T-helper 1 cell treated with Interleukin-12 subunit alpha and Interleukin-12 subunit beta and Interleukin-4 antibody, amounts not matched to agents 30 μg/mL and 1 μg/mL, for 36 hours (primary cell): ENCODE measurements around the gene PTDSS2.
A peak's percentile ranks its signal among the peaks of the same experiment; 100 is the strongest.
"Not testable (repeated sequence)": the region's sequence is repeated elsewhere in the genome, so short reads cannot be mapped to it uniquely, and the experiment has no call there.

ENCODE experiments used
- H3K27ac Mint-ChIP-seq: one replicate; pipeline ENCODE4 v1.8.0; 2021; ENCODE audit warnings: mild to moderate bottlenecking, mixed read lengths
- H3K27me3 Mint-ChIP-seq: one replicate; pipeline ENCODE4 v1.8.0; 2021; ENCODE audit warnings: low read depth, mixed read lengths
- H3K36me3 Mint-ChIP-seq: one replicate; pipeline ENCODE4 v1.8.0; 2021; ENCODE audit warnings: low read depth, mixed read lengths
- H3K4me1 Mint-ChIP-seq: one replicate; pipeline ENCODE4 v1.8.0; 2021; ENCODE audit warnings: low read depth, mixed read lengths
- H3K4me3 Mint-ChIP-seq: one replicate; pipeline ENCODE4 v1.8.0; 2021; ENCODE audit warnings: mild to moderate bottlenecking, moderate library complexity, mixed read lengths
- H3K9me3 Mint-ChIP-seq: one replicate; pipeline ENCODE4 v1.8.0; 2021; ENCODE audit warnings: mixed read lengths

The PTDSS2 gene

GRCh38 chr11:449889-450808 lies at the start of gene PTDSS2:
Gene PTDSS2, plus strand, starts transcription at chr11:450279. Its CDS starts 177 bp downstream, at chr11:450456.
- Mint-ChIP-seq H3K4me1 (peaks cover 14% of the 10 kb centered on the region), H3K27ac (peak within 1 kb of the TSS; percentile 88), H3K36me3 (peaks cover 11% of the 10 kb centered on the region), H3K4me3 (peak within 1 kb of the TSS; percentile 92), H3K27me3 (no peaks in the 10 kb centered on the region), H3K9me3 (no peaks in the 10 kb centered on the region)

GRCh38 chr11:401196-401595 lies 48.9 kb upstream of the PTDSS2 start:
- H3K27me3 Mint-ChIP-seq, H3K9me3 Mint-ChIP-seq, H3K36me3 Mint-ChIP-seq, H3K4me1 Mint-ChIP-seq, H3K27ac Mint-ChIP-seq, H3K4me3 Mint-ChIP-seq: not testable (repeated sequence)

GRCh38 chr11:403021-403760 lies 46.9 kb upstream of the PTDSS2 start:
- Mint-ChIP-seq H3K27me3 (peaks cover 6% of the 10 kb centered on the region), H3K4me3 (no peak overlapping the region), H3K4me1 (peaks cover 2% of the 10 kb centered on the region), H3K9me3 (no peaks in the 10 kb centered on the region), H3K36me3 (peaks cover 2% of the 10 kb centered on the region), H3K27ac (no peak overlapping the region)

DNA sequence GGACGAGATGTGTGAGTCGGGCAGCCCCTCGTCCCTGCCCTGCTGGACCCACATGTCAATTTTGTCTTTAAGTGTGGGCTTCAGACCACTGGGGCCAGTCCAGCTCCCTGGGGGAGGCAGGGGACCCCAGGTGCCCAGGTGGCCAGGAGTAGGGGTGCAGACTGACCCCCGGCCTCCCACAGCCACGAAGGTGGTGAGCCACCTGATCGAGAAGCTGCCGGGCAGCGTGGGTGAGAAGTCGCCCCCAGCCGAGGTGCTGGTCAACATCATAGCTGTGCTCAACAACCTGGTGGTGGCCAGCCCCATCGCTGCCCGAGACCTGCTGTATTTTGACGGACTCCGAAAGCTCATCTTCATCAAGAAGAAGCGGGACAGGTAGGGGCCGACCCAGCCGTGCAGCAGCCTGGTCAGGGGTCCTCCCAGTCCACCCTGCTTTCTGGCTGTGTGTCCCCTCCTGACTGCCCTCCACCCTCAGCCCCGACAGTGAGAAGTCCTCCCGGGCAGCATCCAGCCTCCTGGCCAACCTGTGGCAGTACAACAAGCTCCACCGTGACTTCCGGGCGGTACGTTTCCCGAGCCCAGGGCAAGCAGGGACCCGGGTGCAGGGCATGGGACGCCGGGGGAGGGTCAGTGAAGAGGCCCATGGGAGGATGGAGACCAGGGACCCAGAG lies 46.2 kb upstream of the PTDSS2 start:
- H3K27me3 Mint-ChIP-seq = peaks cover 6% of the 10 kb centered on the region
- peaks cover 2% of the 10 kb centered on the region for H3K4me1 Mint-ChIP-seq
- H3K9me3 Mint-ChIP-seq = no peaks in the 10 kb centered on the region
- H3K4me3 Mint-ChIP-seq = no peak overlapping the region
- peaks cover 2% of the 10 kb centered on the region for H3K36me3 Mint-ChIP-seq
- H3K27ac Mint-ChIP-seq = peak overlapping the region; percentile 52

DNA sequence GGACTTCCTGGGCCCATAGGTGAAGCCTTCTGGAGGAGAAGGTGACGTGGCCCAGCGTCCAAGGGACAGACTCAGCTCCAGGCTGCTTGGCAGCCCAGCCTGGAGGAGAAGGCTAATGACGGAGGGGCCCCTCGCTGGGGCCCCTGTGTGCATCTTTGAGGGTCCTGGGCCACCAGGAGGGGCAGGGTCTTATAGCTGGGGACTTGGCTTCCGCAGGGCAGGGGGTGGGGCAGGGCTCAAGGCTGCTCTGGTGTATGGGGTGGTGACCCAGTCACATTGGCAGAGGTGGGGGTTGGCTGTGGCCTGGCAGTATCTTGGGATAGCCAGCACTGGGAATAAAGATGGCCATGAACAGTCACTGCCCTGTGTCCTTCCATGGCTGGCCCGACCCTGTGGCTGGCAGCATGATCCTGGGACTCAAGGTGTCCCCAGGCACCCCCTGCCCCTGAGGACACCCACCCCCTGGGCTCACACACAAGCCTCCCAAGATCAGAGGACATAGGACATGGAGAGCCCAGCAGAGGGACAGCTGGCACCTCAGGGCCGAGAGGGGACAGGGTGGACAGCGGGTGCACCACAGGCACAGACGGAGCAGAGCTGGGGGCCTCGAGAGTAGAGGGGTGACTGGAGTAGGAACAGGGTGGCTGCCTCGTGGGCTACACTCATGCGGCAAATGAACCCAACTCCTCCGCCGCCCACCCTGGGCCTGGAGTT lies 45.4 kb upstream of the PTDSS2 start:
- peaks cover 2% of the 10 kb centered on the region for H3K27me3 Mint-ChIP-seq
- no peak overlapping the region for H3K4me3 Mint-ChIP-seq
- H3K36me3 Mint-ChIP-seq = peaks cover 2% of the 10 kb centered on the region
- H3K4me1 Mint-ChIP-seq = peaks cover 3% of the 10 kb centered on the region
- H3K9me3 Mint-ChIP-seq = no peaks in the 10 kb centered on the region
- peak overlapping the region; percentile 52 for H3K27ac Mint-ChIP-seq

GRCh38 chr11:405323-405953 lies 44.6 kb upstream of the PTDSS2 start:
- H3K4me3 Mint-ChIP-seq = peak overlapping the region; percentile 62
- H3K4me1 Mint-ChIP-seq = peaks cover 5% of the 10 kb centered on the region
- H3K36me3 Mint-ChIP-seq = peaks cover 2% of the 10 kb centered on the region
- peak overlapping the region; percentile 73 for H3K27ac Mint-ChIP-seq
- H3K27me3 Mint-ChIP-seq = no peaks in the 10 kb centered on the region
- H3K9me3 Mint-ChIP-seq = no peaks in the 10 kb centered on the region

DNA sequence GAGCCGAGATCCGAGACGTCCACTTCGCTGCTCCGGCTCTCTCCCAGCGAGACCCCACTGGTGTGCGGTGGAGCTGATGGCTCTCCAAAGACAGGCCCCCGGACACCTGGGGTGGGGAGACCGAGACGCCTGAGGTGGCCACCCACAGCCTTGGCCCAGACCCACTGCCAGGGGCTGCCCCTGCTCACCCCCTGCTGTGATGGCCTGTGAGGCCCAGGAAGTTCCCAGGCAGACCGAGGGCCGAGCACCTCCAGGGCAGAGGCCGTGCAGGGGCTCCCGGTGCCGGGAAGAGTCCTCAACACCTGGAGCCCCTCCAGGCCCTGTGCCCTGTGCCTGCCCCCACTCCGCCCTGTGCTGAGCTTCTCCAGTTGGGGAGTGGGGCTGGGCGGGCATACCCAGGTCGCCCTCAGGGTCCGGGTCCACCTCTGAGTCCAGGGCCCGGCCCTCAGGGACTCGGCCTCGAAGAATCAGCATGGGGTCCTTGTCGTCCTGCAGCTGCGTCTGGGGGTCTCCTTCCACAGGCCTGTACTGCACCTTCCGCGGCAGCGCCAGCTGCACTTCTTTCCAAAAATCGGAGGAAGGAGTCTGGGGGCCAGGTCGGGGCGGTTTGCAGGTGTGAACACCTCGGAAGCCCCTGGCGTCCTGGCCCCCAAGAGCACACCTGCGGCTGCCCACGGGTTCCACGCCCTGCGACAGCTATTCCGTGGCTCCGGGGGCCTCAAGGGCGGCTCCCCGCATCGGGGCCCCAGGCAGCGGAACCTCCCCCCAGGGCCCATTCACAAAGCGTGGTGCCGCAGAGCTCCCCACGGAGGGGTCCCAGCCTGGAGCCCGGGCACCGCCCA lies 43.9 kb upstream of the PTDSS2 start:
- H3K9me3 Mint-ChIP-seq = no peaks in the 10 kb centered on the region
- H3K36me3 Mint-ChIP-seq = peaks cover 2% of the 10 kb centered on the region
- peak overlapping the region; percentile 49 for H3K27ac Mint-ChIP-seq
- H3K4me3 Mint-ChIP-seq = peak overlapping the region; percentile 62
- H3K4me1 Mint-ChIP-seq = peaks cover 5% of the 10 kb centered on the region
- H3K27me3 Mint-ChIP-seq = no peaks in the 10 kb centered on the region

GRCh38 chr11:406796-407650 lies 43.1 kb upstream of the PTDSS2 start:
- Mint-ChIP-seq H3K27ac (no peak overlapping the region), H3K27me3 (no peaks in the 10 kb centered on the region), H3K9me3 (no peaks in the 10 kb centered on the region), H3K4me3 (no peak overlapping the region), H3K4me1 (peaks cover 5% of the 10 kb centered on the region), H3K36me3 (peaks cover 2% of the 10 kb centered on the region)

DNA sequence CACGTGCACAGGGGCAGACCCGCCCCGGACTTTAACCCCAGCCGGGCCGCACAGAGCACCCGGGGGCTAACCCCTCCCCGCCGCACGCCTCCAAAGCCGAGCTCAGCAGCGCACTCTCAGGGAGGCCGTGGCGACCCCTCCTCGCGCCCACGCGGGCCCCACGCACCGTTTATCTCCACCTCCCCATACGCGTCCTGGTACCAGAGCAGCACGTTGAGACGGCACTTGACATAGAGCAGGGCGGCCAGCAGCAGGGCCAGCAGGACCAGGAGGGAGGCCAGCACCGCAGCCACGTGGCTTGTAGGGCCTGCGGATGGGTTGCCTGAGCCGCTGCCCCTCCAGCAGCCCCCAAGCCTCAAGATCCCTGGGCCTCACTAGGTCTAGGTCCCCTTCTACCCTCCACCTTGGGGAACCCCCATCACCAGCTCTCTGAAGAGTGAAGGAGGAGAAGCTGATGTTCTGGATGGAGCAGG lies 42.4 kb upstream of the PTDSS2 start:
- Mint-ChIP-seq H3K4me1 (peaks cover 5% of the 10 kb centered on the region), H3K9me3 (no peaks in the 10 kb centered on the region), H3K27ac (no peak overlapping the region), H3K36me3 (peaks cover 2% of the 10 kb centered on the region), H3K4me3 (no peak overlapping the region), H3K27me3 (no peaks in the 10 kb centered on the region)

DNA sequence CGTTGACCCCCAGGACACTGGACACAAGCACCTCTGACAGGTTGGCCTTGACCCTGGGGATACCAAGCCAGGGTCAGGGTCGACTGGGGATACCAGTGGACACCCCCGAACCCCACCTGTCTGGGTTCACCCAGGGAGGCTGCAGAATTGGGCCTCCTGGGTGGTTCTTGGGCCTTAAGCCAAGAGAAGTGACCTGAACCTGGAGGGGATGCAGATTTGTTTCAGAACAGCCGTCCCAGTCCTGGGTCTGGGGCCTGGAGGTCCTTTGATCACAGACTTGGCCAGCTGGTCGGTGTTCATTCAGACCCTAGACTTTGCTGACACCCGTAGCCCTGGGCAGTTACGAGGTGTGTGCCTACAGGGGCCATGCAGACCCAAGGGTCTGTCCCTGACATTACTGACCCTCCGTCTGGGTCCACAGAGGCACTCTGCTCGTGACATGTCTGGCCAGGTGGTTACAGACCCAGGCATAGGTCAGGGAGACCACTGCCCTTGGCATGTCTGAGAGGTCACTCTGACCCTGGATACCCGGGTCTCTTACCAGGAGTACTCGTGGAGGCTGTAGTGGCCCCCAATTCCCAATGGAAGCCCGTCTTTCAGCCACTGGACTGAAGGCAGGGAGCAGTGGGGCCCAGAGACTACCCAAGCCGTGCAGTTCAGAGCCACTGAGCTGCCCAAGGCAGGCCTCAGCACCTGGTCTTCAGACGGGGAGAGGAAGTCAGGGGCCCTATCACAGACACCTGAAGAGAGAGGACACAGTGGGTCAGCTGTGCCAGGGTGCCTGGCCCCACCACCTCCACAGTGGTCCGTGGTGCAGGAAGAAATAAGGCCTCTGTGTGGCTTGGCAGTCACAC lies 41.7 kb upstream of the PTDSS2 start:
- Mint-ChIP-seq H3K27me3 (no peaks in the 10 kb centered on the region), H3K36me3 (peaks cover 3% of the 10 kb centered on the region), H3K4me1 (peaks cover 10% of the 10 kb centered on the region), H3K27ac (no peak overlapping the region), H3K4me3 (no peak overlapping the region), H3K9me3 (no peaks in the 10 kb centered on the region)

- H3K4me3 Mint-ChIP-seq = no peak overlapping the region
- H3K36me3 Mint-ChIP-seq = peaks cover 5% of the 10 kb centered on the region
- no peaks in the 10 kb centered on the region for H3K9me3 Mint-ChIP-seq
- H3K4me1 Mint-ChIP-seq = peaks cover 12% of the 10 kb centered on the region
- H3K27ac Mint-ChIP-seq = no peak overlapping the region
- H3K27me3 Mint-ChIP-seq = no peaks in the 10 kb centered on the region
These were observed 41.0 kb upstream of the PTDSS2 start for GRCh38 chr11:409008-409599.
